AG04450 (cell line): Measurements from ENCODE around the gene TMSB10. TPM values are rescaled to one million over a fixed set of nuclear protein-coding genes. Genes with fewer than 3 reads are reported as not detected.
"Not testable (repeated sequence)": the region's sequence is repeated elsewhere in the genome, so short reads cannot be mapped to it uniquely, and the experiment has no call there.

Experiments used
- CTCF ChIA-PET: fragments of 300-600, 350-600 bp; formaldehyde crosslinking; extraction: SDS; loops from one replicate; lab custom pipeline; 2022; ENCODE audit warnings: antibody characterized with exemption, inconsistent platforms; lab: Charles Lee
- POLR2A ChIA-PET: fragments of 350-600 bp; formaldehyde crosslinking; extraction: SDS; loops from one replicate; lab custom pipeline; 2021; ENCODE audit warnings: antibody characterized with exemption, inconsistent platforms; lab: Yijun Ruan, JAX
- DNase-seq: peaks from one replicate; pipeline ENCODE4 v3.0.0-alpha.2; 2011; ENCODE audit warnings: low read depth, low spot score
- H3K27ac ChIP-seq: one replicate; pipeline ENCODE4 v1.5.1; 2012; ENCODE audit warnings: low read depth, low read length, control low read depth
- H3K27me3 ChIP-seq: one replicate; pipeline ENCODE4 v1.6.0; 2012; ENCODE audit warnings: low read length; ENCODE audit not compliant: control insufficient read depth, insufficient read depth
- H3K4me3 ChIP-seq: 2 replicates; pipeline ENCODE4 v1.5.1; 2011; ENCODE audit warnings: mild to moderate bottlenecking, low read depth, low read length, control low read depth
- H3K9me3 ChIP-seq: 2 replicates; pipeline ENCODE4 v1.5.1; 2012; ENCODE audit warnings: low read length; ENCODE audit not compliant: control insufficient read depth, insufficient read depth
- CTCF ChIP-seq: IDR thresholded peaks from 2 replicates; pipeline ENCODE4 v1.5.1; 2011; ENCODE audit warnings: low read depth, low read length, control low read depth, inconsistent platforms
- polyA plus RNA-seq: library from polyadenylated mRNA; depleted of rRNA; stranded (reverse); fragments of >200 nt; gene quantifications from 2 replicates; pipeline ENCODE4 v1.2.3, GENCODE V29; 2011

The TMSB10 gene
- polyA plus RNA-seq, 1 experiment = 5,651 TPM

DNA sequence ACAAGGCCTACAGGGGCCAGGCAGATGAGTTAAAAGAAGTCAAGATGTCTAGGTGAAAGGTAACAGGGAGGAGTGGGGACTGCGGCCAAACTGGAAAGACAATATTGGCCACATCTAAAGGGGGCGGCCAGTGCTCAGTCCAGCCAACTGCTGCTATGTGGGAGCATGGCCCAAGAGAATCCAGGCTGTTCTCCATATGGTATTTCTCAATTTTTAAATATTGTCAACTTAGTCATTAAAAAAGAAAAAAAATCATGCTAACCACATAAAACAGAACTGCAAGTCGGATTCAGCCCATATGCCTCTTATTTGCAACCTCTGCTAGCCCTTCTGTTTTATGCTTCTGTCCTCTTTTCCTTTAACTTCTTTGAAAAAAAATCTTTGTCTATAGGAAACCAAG lies 39.3 kb upstream of the TMSB10 start:
- no peak for TF ChIP-seq CTCF
- no peak for DNase-seq
- H3K4me3 ChIP-seq = no peak overlapping the region
- H3K9me3 ChIP-seq = no peaks in the 10 kb centered on the region
- ChIA-PET CTCF (no interaction called here), POLR2A (no interaction called here)
- H3K27me3 ChIP-seq = no peaks in the 10 kb centered on the region
- no peak overlapping the region for H3K27ac ChIP-seq

- CTCF ChIA-PET = interaction anchor here (0.6 to 1.2 kb wide), 2 partner anchors 11 to 14 kb away, joined by 3 to 6 read pairs; no protein-coding TSS in a partner anchor
- H3K9me3 ChIP-seq, DNase-seq, H3K27me3 ChIP-seq, POLR2A ChIA-PET, H3K4me3 ChIP-seq, H3K27ac ChIP-seq: not testable (repeated sequence)
Measured at GRCh38 chr2:84868327-84868726, 37.1 kb upstream of the TMSB10 start.

- no peak overlapping the region for H3K27ac ChIP-seq
- no peak for DNase-seq
Measured at GRCh38 chr2:84870306-84870705, 35.1 kb upstream of the TMSB10 start.

DNA sequence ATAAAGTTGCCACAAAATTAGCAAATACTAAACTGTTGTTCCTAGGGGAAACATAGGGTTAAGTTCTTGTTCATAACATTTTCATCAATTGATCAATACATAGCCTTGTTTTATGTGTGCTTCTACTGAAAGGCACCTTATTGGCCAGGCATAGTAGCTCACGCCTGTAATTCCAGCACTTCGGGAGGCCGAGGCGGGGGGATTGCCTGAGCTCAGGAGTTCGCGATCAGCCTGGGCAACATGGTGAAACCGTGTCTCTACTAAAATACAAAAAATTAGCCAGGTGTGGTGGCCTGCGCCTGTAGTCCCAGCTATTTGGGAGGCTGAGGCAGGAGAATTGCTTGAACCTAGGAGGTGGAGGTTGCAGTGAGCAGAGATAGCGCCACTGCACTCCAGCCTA lies 32.8 kb upstream of the TMSB10 start:
- DNase-seq, H3K4me3 ChIP-seq, CTCF ChIA-PET, H3K9me3 ChIP-seq, H3K27me3 ChIP-seq, POLR2A ChIA-PET, H3K27ac ChIP-seq: not testable (repeated sequence)

More at GRCh38 chr2:84870306-84870705, 35.1 kb upstream of the TMSB10 start:
- no peaks in the 10 kb centered on the region for H3K9me3 ChIP-seq
- CTCF ChIA-PET = interaction anchor here (1.3 kb wide), 1 partner anchor 56 kb away, joined by 3 read pairs; no protein-coding TSS in a partner anchor
- no peak for TF ChIP-seq CTCF
- POLR2A ChIA-PET = interaction anchor here (0.7 kb wide), 2 partner anchors 59 to 130 kb away, joined by 3 to 7 read pairs; no protein-coding TSS in a partner anchor
- no peaks in the 10 kb centered on the region for H3K27me3 ChIP-seq
- no peak overlapping the region for H3K4me3 ChIP-seq

- Histone ChIP-seq H3K9me3 (no peaks in the 10 kb centered on the region), H3K27ac (no peak overlapping the region), H3K4me3 (no peak overlapping the region), H3K27me3 (no peaks in the 10 kb centered on the region)
- ChIA-PET POLR2A (no interaction called here), CTCF (no interaction called here)
- no peak for DNase-seq
- TF ChIP-seq CTCF = no peak
Measured at GRCh38 chr2:84873350-84873749, 32.1 kb upstream of the TMSB10 start.

- Histone ChIP-seq H3K27me3 (no peaks in the 10 kb centered on the region), H3K9me3 (no peaks in the 10 kb centered on the region), H3K4me3 (no peak overlapping the region), H3K27ac (no peak overlapping the region)
- TF ChIP-seq CTCF = no peak
- no peak for DNase-seq
- POLR2A ChIA-PET = interaction anchor here (0.6 kb wide), 1 partner anchor 33 kb away, joined by 5 read pairs; no protein-coding TSS in a partner anchor
- CTCF ChIA-PET = no interaction called here
Measured at GRCh38 chr2:84874381-84875212, 30.9 kb upstream of the TMSB10 start.
